MM.1S (cell line): Measurements from ENCODE around the gene GREB1.

ENCODE experiments used
- EZH2 ChIP-seq: fragments of 300-600 bp; sonication (generic); optimal IDR thresholded peaks from 2 replicates; pipeline ENCODE3; 2017; ENCODE audit warnings: low read depth, mild to moderate bottlenecking, antibody characterized with exemption, low read length, mixed read lengths
- EZH2phosphoT487 ChIP-seq: fragments of 300-600 bp; sonication (generic); IDR thresholded peaks from 2 replicates; pipeline ENCODE4 v1.6.1; 2018; ENCODE audit warnings: antibody characterized with exemption, low read length
- TF ChIP-seq, protein P1 (sequence below): fragments of 300-600 bp; sonication (generic); IDR thresholded peaks from 2 replicates; pipeline ENCODE4 v1.5.1; 2016; ENCODE audit warnings: antibody characterized with exemption, low read length, mixed read lengths

DNA sequence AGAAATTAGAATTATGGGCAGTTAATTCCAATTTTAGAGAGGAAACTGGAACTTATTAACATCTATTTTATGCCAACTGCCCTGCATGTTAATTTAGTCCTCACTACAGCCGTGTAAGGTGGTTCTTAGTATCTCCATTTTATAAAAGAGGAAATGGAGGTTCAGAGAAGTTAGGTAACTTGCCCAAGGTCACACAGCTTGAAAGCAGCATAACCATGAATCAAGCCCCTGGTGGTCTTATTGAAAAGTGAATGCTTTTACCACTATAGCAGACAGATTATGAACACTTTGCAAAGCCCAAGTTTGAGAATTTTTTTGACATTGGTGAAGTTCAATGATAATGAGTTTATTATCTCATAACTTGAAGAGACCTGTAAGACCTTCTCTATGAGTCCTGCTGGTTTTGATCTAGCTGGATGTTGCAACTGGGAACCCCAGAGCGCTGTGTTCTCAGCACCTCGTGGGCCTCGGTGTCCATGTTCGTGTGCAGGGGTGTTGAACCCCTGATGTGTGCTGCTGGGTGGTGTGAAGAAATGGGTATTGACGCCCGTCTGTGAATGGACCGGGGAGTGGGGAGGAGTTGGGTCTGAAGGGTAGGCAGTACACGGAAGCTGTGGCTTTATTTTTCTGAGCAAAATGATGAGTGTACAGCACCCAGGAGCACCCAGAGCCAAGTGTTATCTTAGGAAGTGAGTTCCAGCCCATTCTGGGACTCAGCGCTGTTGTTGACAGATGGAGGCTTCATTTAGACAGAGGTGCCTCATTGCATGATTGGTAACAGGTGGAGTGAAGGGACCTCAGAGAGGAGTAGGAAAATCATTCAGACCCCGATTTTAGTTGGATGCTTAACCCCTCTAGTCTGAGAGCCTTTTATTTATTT lies 9.7 kb downstream of the GREB1 start:
- TF ChIP-seq, protein P1, sequence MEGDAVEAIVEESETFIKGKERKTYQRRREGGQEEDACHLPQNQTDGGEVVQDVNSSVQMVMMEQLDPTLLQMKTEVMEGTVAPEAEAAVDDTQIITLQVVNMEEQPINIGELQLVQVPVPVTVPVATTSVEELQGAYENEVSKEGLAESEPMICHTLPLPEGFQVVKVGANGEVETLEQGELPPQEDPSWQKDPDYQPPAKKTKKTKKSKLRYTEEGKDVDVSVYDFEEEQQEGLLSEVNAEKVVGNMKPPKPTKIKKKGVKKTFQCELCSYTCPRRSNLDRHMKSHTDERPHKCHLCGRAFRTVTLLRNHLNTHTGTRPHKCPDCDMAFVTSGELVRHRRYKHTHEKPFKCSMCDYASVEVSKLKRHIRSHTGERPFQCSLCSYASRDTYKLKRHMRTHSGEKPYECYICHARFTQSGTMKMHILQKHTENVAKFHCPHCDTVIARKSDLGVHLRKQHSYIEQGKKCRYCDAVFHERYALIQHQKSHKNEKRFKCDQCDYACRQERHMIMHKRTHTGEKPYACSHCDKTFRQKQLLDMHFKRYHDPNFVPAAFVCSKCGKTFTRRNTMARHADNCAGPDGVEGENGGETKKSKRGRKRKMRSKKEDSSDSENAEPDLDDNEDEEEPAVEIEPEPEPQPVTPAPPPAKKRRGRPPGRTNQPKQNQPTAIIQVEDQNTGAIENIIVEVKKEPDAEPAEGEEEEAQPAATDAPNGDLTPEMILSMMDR: no peak
- TF ChIP-seq EZH2phosphoT487 (no peak), EZH2 (no peak)
